OCI-LY7 (cell line): ENCODE data around the gene PARP6. TPM values are rescaled to one million over a fixed set of nuclear protein-coding genes. Genes with fewer than 3 reads are reported as not detected.

Experiments used
- BruUV-seq: library from RNA; stranded (reverse); fragments of 400-500 nt; replicated peaks from 2 replicates; lab custom pipeline; 2021; lab: Mats Ljungman, UMichigan
- CTCF ChIA-PET: fragments of 300-600 bp; sonication (Branson Sonifier 250); formaldehyde crosslinking; loops from one replicate; lab custom pipeline; 2022; ENCODE audit warnings: antibody characterized with exemption; ENCODE audit not compliant: unreplicated experiment; lab: Charles Lee
- POLR2A ChIA-PET: fragments of 300-600 bp; sonication (Branson Sonifier 250); formaldehyde crosslinking; loops from one replicate; lab custom pipeline; 2022; ENCODE audit warnings: antibody characterized with exemption; lab: Charles Lee
- DNase-seq: peaks from one replicate; pipeline ENCODE4 v3.0.0-alpha.2; 2015; ENCODE audit warnings: low spot score
- H2AFZ ChIP-seq: fragments of 200-600 bp; sonication (generic), shearing (Covaris generic); 2 replicates; pipeline ENCODE4 v1.6.1; 2014; ENCODE audit warnings: mild to moderate bottlenecking, antibody characterized with exemption, low read length, moderate library complexity
- H3K27ac ChIP-seq: fragments of 200-600 bp; sonication (generic); 2 replicates; pipeline ENCODE4 v1.5.1; 2014; ENCODE audit warnings: mixed run types, low read depth, mild to moderate bottlenecking, moderate library complexity, low read length, inconsistent platforms; ENCODE audit not compliant: poor library complexity, severe bottlenecking
- H3K36me3 ChIP-seq: fragments of 200-600 bp; sonication (generic); 2 replicates; pipeline ENCODE4 v1.6.1; 2014; ENCODE audit warnings: mild to moderate bottlenecking, antibody characterized with exemption, low read length, moderate library complexity, mixed read lengths; ENCODE audit not compliant: insufficient read depth
- H3K4me1 ChIP-seq: fragments of 200-600 bp; sonication (generic); 2 replicates; pipeline ENCODE4 v1.5.1; 2014; ENCODE audit warnings: mild to moderate bottlenecking, low read length; ENCODE audit not compliant: insufficient read depth, poor library complexity, severe bottlenecking
- H3K4me2 ChIP-seq: fragments of 200-600 bp; sonication (generic); 2 replicates; pipeline ENCODE4 v1.6.1; 2014; ENCODE audit warnings: mild to moderate bottlenecking, low read length
- H3K4me3 ChIP-seq: fragments of 200-600 bp; sonication (generic); 2 replicates; pipeline ENCODE4 v1.5.1; 2014; ENCODE audit warnings: mild to moderate bottlenecking, low read depth, low read length; ENCODE audit not compliant: poor library complexity, severe bottlenecking
- H3K79me2 ChIP-seq: fragments of 200-600 bp; sonication (generic); 2 replicates; pipeline ENCODE4 v1.6.1; 2016; ENCODE audit warnings: low read depth, mild to moderate bottlenecking, low read length, moderate library complexity, mixed read lengths; ENCODE audit not compliant: insufficient read depth
- H3K9me2 ChIP-seq: fragments of 200-600 bp; sonication (generic); 2 replicates; pipeline ENCODE4 v1.6.1; 2016; ENCODE audit warnings: mild to moderate bottlenecking, low read length, mixed read lengths; ENCODE audit not compliant: insufficient read depth
- H3K9me3 ChIP-seq: fragments of 200-600 bp; sonication (generic); 2 replicates; pipeline ENCODE4 v1.6.1; 2014; ENCODE audit warnings: mild to moderate bottlenecking, mixed run types, low read length, mixed read lengths
- H4K20me1 ChIP-seq: fragments of 200-600 bp; sonication (generic); 2 replicates; pipeline ENCODE4 v1.6.1; 2014; ENCODE audit warnings: mild to moderate bottlenecking, antibody characterized with exemption, low read length, moderate library complexity, mixed read lengths; ENCODE audit not compliant: insufficient read depth
- CTCF ChIP-seq: fragments of 200-600 bp; sonication (generic); conservative IDR thresholded peaks from 2 replicates; pipeline ENCODE4 v1.5.1; 2014; ENCODE audit warnings: mild to moderate bottlenecking, antibody characterized with exemption, low read length, moderate library complexity, mixed read lengths
- EZH2phosphoT487 ChIP-seq: fragments of 200-600 bp; sonication (generic); IDR thresholded peaks from 2 replicates; pipeline ENCODE4 v1.6.1; 2018; ENCODE audit warnings: low read depth, borderline replicate concordance, mild to moderate bottlenecking, mixed run types, antibody characterized with exemption, low read length, moderate library complexity, mixed read lengths
- intact Hi-C: fragments of 100-400 bp; cut with micrococcal nuclease; formaldehyde crosslinking; loops from one replicate; pipeline ENCODE4 v1.10.0; 2022; ENCODE audit not compliant: unreplicated experiment
- total RNA-seq, 2 experiments: library from RNA; depleted of rRNA in 1 of 2; stranded (reverse); fragments of >200 nt in 1 of 2; shearing (Covaris generic) in 1 of 2; gene quantifications; 2 replicates each; pipeline ENCODE4 v1.2.3, GENCODE V29; 2014 to 2022

Gene PARP6
- total RNA-seq, 2 experiments from 2014 or later, result 58.3 to 73.3 TPM

GRCh38 chr15:72319360-72319984 lies 47.1 kb upstream of the PARP6 start:
- Histone ChIP-seq H3K4me2 (no peak overlapping the region), H3K79me2 (no peaks in the 10 kb centered on the region), H3K4me3 (no peak overlapping the region), H3K27ac (no peak overlapping the region), H3K9me3 (peaks cover 8% of the 10 kb centered on the region; the same call in 1 of the 2 replicates), H3K36me3 (no peaks in the 10 kb centered on the region), H3K9me2 (no peaks in the 10 kb centered on the region), H4K20me1 (no peaks in the 10 kb centered on the region), H3K4me1 (no peaks in the 10 kb centered on the region), H2AFZ (no peak overlapping the region)
- ChIA-PET POLR2A (no interaction called here), CTCF (no interaction called here)
- BruUV-seq, result no TSS peak
- no peak for DNase-seq
- no peak for TF ChIP-seq EZH2phosphoT487
- no peak for TF ChIP-seq CTCF
- intact Hi-C loops, result loop anchor here (10.0 kb wide), 3 partner anchors 265 to 765 kb away; no protein-coding TSS in a partner anchor

- Histone ChIP-seq H3K4me3 (no peak overlapping the region), H3K4me2 (no peak overlapping the region), H3K27ac (no peak overlapping the region), H3K79me2 (no peaks in the 10 kb centered on the region), H3K9me3 (peaks cover 1% of the 10 kb centered on the region; the same call in 1 of the 2 replicates), H2AFZ (no peak overlapping the region), H3K9me2 (no peaks in the 10 kb centered on the region), H3K4me1 (no peaks in the 10 kb centered on the region), H3K36me3 (no peaks in the 10 kb centered on the region), H4K20me1 (no peaks in the 10 kb centered on the region)
- ChIA-PET POLR2A (no interaction called here), CTCF (no interaction called here)
- BruUV-seq, result no TSS peak
- TF ChIP-seq CTCF (no peak), EZH2phosphoT487 (no peak)
- no peak for DNase-seq
- intact Hi-C loops, result loop anchor here (10.0 kb wide), 3 partner anchors 266 to 766 kb away; no protein-coding TSS in a partner anchor
These were observed 46.1 kb upstream of the PARP6 start for GRCh38 chr15:72318408-72318942.

- H4K20me1 ChIP-seq, result no peaks in the 10 kb centered on the region
- intact Hi-C loops, result loop anchor here (10.0 kb wide), 3 partner anchors 269 to 769 kb away; no protein-coding TSS in a partner anchor
- no peaks in the 10 kb centered on the region for H3K79me2 ChIP-seq
- TF ChIP-seq EZH2phosphoT487 (no peak), CTCF (no peak)
- H3K4me2 ChIP-seq, result no peak overlapping the region
- no peak overlapping the region for H2AFZ ChIP-seq
- no peak for DNase-seq
- ChIA-PET CTCF (no interaction called here), POLR2A (no interaction called here)
- BruUV-seq, result no TSS peak
- H3K36me3 ChIP-seq, result no peaks in the 10 kb centered on the region
- no peak overlapping the region for H3K27ac ChIP-seq
- no peaks in the 10 kb centered on the region for H3K9me3 ChIP-seq
- H3K4me1 ChIP-seq, result no peaks in the 10 kb centered on the region
- no peaks in the 10 kb centered on the region for H3K9me2 ChIP-seq
- no peak overlapping the region for H3K4me3 ChIP-seq
These were observed 43.5 kb upstream of the PARP6 start for GRCh38 chr15:72315706-72316370.
